HepG2 (cell line): ENCODE measurements around the gene FARSB. TPM values are rescaled to one million over a fixed set of nuclear protein-coding genes. Genes with fewer than 3 reads are reported as not detected.

ENCODE experiments used
- ATAC-seq: fragments of 200-7000 bp; cut with Tn5 transposase; 3 replicates; pipeline ENCODE4 v1.9.1; 2020; ENCODE audit warnings: mild to moderate bottlenecking, moderate library complexity
- BruUV-seq: library from RNA; stranded (reverse); fragments of 400-500 nt; replicated peaks from 2 replicates; lab custom pipeline; 2021; lab: Mats Ljungman, UMichigan
- CTCF ChIA-PET: fragments of 300-600 bp; formaldehyde crosslinking; extraction: SDS; loops from one replicate; lab custom pipeline; 2021; ENCODE audit warnings: low total read pairs, inconsistent platforms, low intra/inter-chr PET ratio; lab: Yijun Ruan, JAX
- POLR2A ChIA-PET: fragments of 350-600 bp; sonication (Branson Sonifier 250); formaldehyde crosslinking; loops from one replicate; lab custom pipeline; 2020; ENCODE audit warnings: antibody characterized with exemption, inconsistent platforms; lab: Yijun Ruan, JAX
- DNase-seq: peaks from one replicate; pipeline ENCODE4 v3.0.0-alpha.2; 2015; ENCODE audit warnings: low spot score
- FAIRE-seq: peaks from 3 replicates; lab custom pipeline; 2011; peaks lifted over from hg19 to GRCh38; lab: Jason Lieb, UNC
- H2AFZ ChIP-seq: one replicate; pipeline ENCODE4 v1.6.1; 2011; ENCODE audit warnings: low read length, inconsistent platforms
- H3K27ac ChIP-seq: fragments of 300-600 bp; 3 replicates; pipeline ENCODE4 v1.8.0; 2011; ENCODE audit warnings: mixed run types, mild to moderate bottlenecking, mixed read lengths, low read length, inconsistent platforms; ENCODE audit not compliant: insufficient read depth; ENCODE audit errors: extremely low read length
- H3K27me3 ChIP-seq, 2 experiments: fragments of 200-600 bp in 1 of 2; 2 replicates in 1 of 2; 3 replicates in 1 of 2; pipeline versions ENCODE4 v1.6.0 to v1.8.0; 2011; ENCODE audit warnings: low read length in 2 of 2, mild to moderate bottlenecking in 2 of 2, moderate library complexity in 2 of 2, inconsistent platforms in 1 of 2; ENCODE audit not compliant: insufficient read depth in 2 of 2, control insufficient read depth in 1 of 2
- H3K36me3 ChIP-seq, 2 experiments: fragments of 200-600 bp in 1 of 2; replicated peaks in 1 of 2; 2 replicates in 1 of 2; 3 replicates in 1 of 2; pipeline versions ENCODE4 v1.5.1 to v1.8.0; 2011; ENCODE audit warnings: low read length in 2 of 2, inconsistent platforms in 1 of 2; ENCODE audit not compliant: insufficient read depth in 2 of 2, control insufficient read depth in 1 of 2
- H3K4me1 ChIP-seq: 2 replicates; pipeline ENCODE4 v1.5.1; 2012; ENCODE audit warnings: low read length, inconsistent platforms; ENCODE audit not compliant: insufficient read depth
- H3K4me2 ChIP-seq: 2 replicates; pipeline ENCODE4 v1.6.0; 2011; ENCODE audit warnings: low read depth, low read length, inconsistent platforms
- H3K4me3 ChIP-seq, 3 experiments: fragments of 200-600 bp in 1 of 3; sonication (generic), shearing (Covaris generic) in 1 of 3; replicated peaks in 1 of 3; 2 replicates each; pipeline ENCODE4 v1.5.1; 2011 to 2016; ENCODE audit warnings: low read length in 3 of 3, inconsistent platforms in 2 of 3, low read depth in 2 of 3, mild to moderate bottlenecking in 2 of 3, control low read depth in 1 of 3, mixed read lengths in 1 of 3; ENCODE audit not compliant: insufficient read depth in 1 of 3
- H3K79me2 ChIP-seq: one replicate; pipeline ENCODE4 v1.6.1; 2011; ENCODE audit warnings: low read length, inconsistent platforms; ENCODE audit not compliant: insufficient read depth
- H3K9ac ChIP-seq: 2 replicates; pipeline ENCODE4 v1.6.0; 2011; ENCODE audit warnings: mild to moderate bottlenecking, low read depth, low read length, inconsistent platforms; ENCODE audit not compliant: insufficient read depth
- H3K9me3 ChIP-seq: 2 replicates; pipeline ENCODE4 v1.5.1; 2012; ENCODE audit warnings: mild to moderate bottlenecking, low read length
- H4K20me1 ChIP-seq: 2 replicates; pipeline ENCODE4 v1.6.0; 2011; ENCODE audit warnings: inconsistent platforms, mild to moderate bottlenecking, low read length, moderate library complexity; ENCODE audit not compliant: insufficient read depth
- BCLAF1 ChIP-seq: fragments of 450-650 bp; IDR thresholded peaks from 2 replicates; pipeline ENCODE4 v1.6.1; 2017; ENCODE audit warnings: mild to moderate bottlenecking
- ETV6 ChIP-seq: sonication (generic); formaldehyde crosslinking; conservative IDR thresholded peaks from 2 replicates; pipeline ENCODE4 v1.4.0; 2020; ENCODE audit warnings: missing genetic modification reagents
- PCBP2 ChIP-seq: fragments of 200-400 bp; formaldehyde crosslinking; optimal IDR thresholded peaks from 2 replicates; pipeline ENCODE3; 2018; ENCODE audit warnings: low read length, low read depth; ENCODE audit not compliant: poor library complexity, severe bottlenecking
- STAG1 ChIP-seq: sonication (generic); formaldehyde crosslinking; IDR thresholded peaks from 2 replicates; pipeline ENCODE4 v1.4.0; 2020; ENCODE audit warnings: missing genetic modification reagents
- STAT5B ChIP-seq: sonication (generic); formaldehyde crosslinking; IDR thresholded peaks from 2 replicates; pipeline ENCODE4 v1.4.0; 2020; ENCODE audit warnings: missing genetic modification reagents
- TERF1 ChIP-seq: sonication (generic); formaldehyde crosslinking; IDR thresholded peaks from 2 replicates; pipeline ENCODE4 v1.8.0; 2022; ENCODE audit warnings: mild to moderate bottlenecking, missing genetic modification reagents, moderate library complexity
- ZFP62 ChIP-seq: sonication (generic); formaldehyde crosslinking; IDR thresholded peaks from 2 replicates; pipeline ENCODE4 v1.4.0; 2020; ENCODE audit warnings: missing genetic modification reagents
- ZNF33A ChIP-seq: sonication (generic); formaldehyde crosslinking; IDR thresholded peaks from 2 replicates; pipeline ENCODE4 v1.5.1; 2020; ENCODE audit warnings: missing genetic modification reagents, mild to moderate bottlenecking, moderate library complexity, borderline replicate concordance
- ZNF354B ChIP-seq: sonication (generic); formaldehyde crosslinking; IDR thresholded peaks from 2 replicates; pipeline ENCODE4 v1.8.0; 2022; ENCODE audit warnings: mild to moderate bottlenecking, missing genetic modification reagents
- ZSCAN25 ChIP-seq: sonication (generic); formaldehyde crosslinking; IDR thresholded peaks from 2 replicates; pipeline ENCODE4 v1.8.0; 2022; ENCODE audit warnings: mild to moderate bottlenecking, missing genetic modification reagents
- WGBS: methylation state at CpG from one replicate; pipeline ENCODE4 v1.1.6; 2017; ENCODE audit warnings: low lambda C conversion rate; 5-methylcytosine and 5-hydroxymethylcytosine counted together
- in situ Hi-C: cut with HindIII; loops from 2 replicates; pipeline ENCODE4 v1.10.0; 2017; ENCODE audit warnings: low pct_unique_long_range_greater_than_20kb; ENCODE audit not compliant: extremely low pct_ligation_motif_present
- intact Hi-C: fragments of 100-400 bp; cut with micrococcal nuclease; formaldehyde crosslinking; loops from one replicate; pipeline ENCODE4 v1.10.0; 2022; ENCODE audit not compliant: unreplicated experiment
- polyA plus RNA-seq, 8 experiments: library from polyadenylated mRNA; depleted of rRNA in 3 of 8; stranded (reverse) in 7 of 8; unstranded in 1 of 8; fragments of >200 nt; fragmentation: Illumina TruSeq in 4 of 8; extraction: Trizol in 4 of 8; gene quantifications; 2 replicates each; pipeline versions ENCODE4 v1.2.1 to v1.2.3, GENCODE V29; 2011 to 2016; ENCODE audit warnings: low read depth in 4 of 8, missing spikeins in 1 of 8, mixed read lengths in 1 of 8; ENCODE audit not compliant: insufficient read depth in 1 of 8
- total RNA-seq, 5 experiments: library from RNA; depleted of rRNA; stranded (reverse); fragments of >200 nt; fragmentation: Illumina TruSeq; extraction: Trizol; gene quantifications; 2 replicates each; pipeline ENCODE4 v1.2.3, GENCODE V29; 2016; ENCODE audit warnings: low read depth in 1 of 5
- TF ChIP-seq, protein P1 (sequence below): sonication (generic); formaldehyde crosslinking; IDR thresholded peaks from 2 replicates; pipeline ENCODE4 v1.4.0; 2020; ENCODE audit warnings: mild to moderate bottlenecking, low read depth, missing genetic modification reagents
- TF ChIP-seq, protein P2 (sequence below): sonication (generic); IDR thresholded peaks from 2 replicates; pipeline ENCODE4 v1.6.1; 2016; ENCODE audit warnings: low read depth, borderline replicate concordance
- TF ChIP-seq, protein P3 (sequence below): sonication (generic); formaldehyde crosslinking; IDR thresholded peaks from 2 replicates; pipeline ENCODE4 v1.4.0; 2020; ENCODE audit warnings: missing genetic modification reagents

Gene FARSB
- total and polyA plus RNA-seq, 2 of the 13 experiments (the other 11 are each of a cell fraction or from before 2014, with no cell fraction given) = 23.3 to 45.9 TPM

DNA sequence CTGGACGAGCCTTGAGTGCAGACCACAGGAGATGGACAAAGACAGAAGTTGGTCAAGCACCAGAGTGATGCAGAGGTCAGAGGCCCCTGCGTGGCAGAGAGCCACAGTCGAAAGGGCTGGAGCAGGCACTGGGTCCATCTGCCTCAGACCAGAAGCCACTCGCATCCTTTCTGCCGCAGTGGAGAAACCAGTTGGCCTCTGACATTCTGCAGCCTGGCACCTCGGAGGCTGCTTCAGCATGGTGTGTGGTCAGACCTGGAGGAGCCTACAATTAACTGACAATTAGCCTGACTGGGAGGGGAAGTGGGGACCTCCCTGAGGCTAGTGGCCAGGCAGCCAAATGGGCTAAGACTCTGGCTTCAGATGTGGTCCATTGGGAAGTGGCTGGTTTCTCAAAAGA, 120.4 kb downstream of the FARSB start:
- H3K4me1 ChIP-seq = no peaks in the 10 kb centered on the region
- H2AFZ ChIP-seq = no peak overlapping the region
- no TSS peak for BruUV-seq
- no peaks in the 10 kb centered on the region for H3K79me2 ChIP-seq
- no peak for DNase-seq
- no peak for FAIRE-seq
- CTCF ChIA-PET = no interaction called here
- no peak overlapping the region for H3K4me3 ChIP-seq
- intact Hi-C loops (no loop called here), in situ Hi-C loops (no loop called here)
- no peaks in the 10 kb centered on the region for H4K20me1 ChIP-seq
- 37% methylated on average over 5 of the region's 6 CpGs for WGBS
- no peak overlapping the region for H3K27ac ChIP-seq
- H3K9ac ChIP-seq = no peak overlapping the region
- POLR2A ChIA-PET = no interaction called here
- ATAC-seq = no peak
- no peaks in the 10 kb centered on the region for H3K36me3 ChIP-seq
- H3K27me3 ChIP-seq = peaks cover 0 to 7% of the 10 kb centered on the region in 2 experiments; a peak in 2 of 5 replicates
- no peaks in the 10 kb centered on the region for H3K9me3 ChIP-seq
- H3K4me2 ChIP-seq = no peak overlapping the region
- TF ChIP-seq, protein P1, sequence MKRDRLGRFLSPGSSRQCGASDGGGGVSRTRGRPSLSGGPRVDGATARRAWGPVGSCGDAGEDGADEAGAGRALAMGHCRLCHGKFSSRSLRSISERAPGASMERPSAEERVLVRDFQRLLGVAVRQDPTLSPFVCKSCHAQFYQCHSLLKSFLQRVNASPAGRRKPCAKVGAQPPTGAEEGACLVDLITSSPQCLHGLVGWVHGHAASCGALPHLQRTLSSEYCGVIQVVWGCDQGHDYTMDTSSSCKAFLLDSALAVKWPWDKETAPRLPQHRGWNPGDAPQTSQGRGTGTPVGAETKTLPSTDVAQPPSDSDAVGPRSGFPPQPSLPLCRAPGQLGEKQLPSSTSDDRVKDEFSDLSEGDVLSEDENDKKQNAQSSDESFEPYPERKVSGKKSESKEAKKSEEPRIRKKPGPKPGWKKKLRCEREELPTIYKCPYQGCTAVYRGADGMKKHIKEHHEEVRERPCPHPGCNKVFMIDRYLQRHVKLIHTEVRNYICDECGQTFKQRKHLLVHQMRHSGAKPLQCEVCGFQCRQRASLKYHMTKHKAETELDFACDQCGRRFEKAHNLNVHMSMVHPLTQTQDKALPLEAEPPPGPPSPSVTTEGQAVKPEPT (CRISPR knock-in tag) = no peak
- TF ChIP-seq, protein P2, sequence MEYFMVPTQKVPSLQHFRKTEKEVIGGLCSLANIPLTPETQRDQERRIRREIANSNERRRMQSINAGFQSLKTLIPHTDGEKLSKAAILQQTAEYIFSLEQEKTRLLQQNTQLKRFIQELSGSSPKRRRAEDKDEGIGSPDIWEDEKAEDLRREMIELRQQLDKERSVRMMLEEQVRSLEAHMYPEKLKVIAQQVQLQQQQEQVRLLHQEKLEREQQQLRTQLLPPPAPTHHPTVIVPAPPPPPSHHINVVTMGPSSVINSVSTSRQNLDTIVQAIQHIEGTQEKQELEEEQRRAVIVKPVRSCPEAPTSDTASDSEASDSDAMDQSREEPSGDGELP = no peak
- TF ChIP-seq ZFP62 (CRISPR knock-in tag) (no peak), TERF1 (CRISPR knock-in tag) (no peak), PCBP2 (no peak), STAT5B (no peak), ZNF33A (CRISPR knock-in tag) (no peak), BCLAF1 (no peak), ZSCAN25 (CRISPR knock-in tag) (no peak), ZNF354B (CRISPR knock-in tag) (no peak), ETV6 (CRISPR knock-in tag) (no peak), STAG1 (no peak)
- TF ChIP-seq, protein P3, sequence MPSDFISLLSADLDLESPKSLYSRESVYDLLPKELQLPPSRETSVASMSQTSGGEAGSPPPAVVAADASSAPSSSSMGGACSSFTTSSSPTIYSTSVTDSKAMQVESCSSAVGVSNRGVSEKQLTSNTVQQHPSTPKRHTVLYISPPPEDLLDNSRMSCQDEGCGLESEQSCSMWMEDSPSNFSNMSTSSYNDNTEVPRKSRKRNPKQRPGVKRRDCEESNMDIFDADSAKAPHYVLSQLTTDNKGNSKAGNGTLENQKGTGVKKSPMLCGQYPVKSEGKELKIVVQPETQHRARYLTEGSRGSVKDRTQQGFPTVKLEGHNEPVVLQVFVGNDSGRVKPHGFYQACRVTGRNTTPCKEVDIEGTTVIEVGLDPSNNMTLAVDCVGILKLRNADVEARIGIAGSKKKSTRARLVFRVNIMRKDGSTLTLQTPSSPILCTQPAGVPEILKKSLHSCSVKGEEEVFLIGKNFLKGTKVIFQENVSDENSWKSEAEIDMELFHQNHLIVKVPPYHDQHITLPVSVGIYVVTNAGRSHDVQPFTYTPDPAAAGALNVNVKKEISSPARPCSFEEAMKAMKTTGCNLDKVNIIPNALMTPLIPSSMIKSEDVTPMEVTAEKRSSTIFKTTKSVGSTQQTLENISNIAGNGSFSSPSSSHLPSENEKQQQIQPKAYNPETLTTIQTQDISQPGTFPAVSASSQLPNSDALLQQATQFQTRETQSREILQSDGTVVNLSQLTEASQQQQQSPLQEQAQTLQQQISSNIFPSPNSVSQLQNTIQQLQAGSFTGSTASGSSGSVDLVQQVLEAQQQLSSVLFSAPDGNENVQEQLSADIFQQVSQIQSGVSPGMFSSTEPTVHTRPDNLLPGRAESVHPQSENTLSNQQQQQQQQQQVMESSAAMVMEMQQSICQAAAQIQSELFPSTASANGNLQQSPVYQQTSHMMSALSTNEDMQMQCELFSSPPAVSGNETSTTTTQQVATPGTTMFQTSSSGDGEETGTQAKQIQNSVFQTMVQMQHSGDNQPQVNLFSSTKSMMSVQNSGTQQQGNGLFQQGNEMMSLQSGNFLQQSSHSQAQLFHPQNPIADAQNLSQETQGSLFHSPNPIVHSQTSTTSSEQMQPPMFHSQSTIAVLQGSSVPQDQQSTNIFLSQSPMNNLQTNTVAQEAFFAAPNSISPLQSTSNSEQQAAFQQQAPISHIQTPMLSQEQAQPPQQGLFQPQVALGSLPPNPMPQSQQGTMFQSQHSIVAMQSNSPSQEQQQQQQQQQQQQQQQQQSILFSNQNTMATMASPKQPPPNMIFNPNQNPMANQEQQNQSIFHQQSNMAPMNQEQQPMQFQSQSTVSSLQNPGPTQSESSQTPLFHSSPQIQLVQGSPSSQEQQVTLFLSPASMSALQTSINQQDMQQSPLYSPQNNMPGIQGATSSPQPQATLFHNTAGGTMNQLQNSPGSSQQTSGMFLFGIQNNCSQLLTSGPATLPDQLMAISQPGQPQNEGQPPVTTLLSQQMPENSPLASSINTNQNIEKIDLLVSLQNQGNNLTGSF (CRISPR knock-in tag) = no peak
